SKM-1 treated with dmso at 0.1 percent for 144 hours (cell line): ENCODE results near the gene ITM2C.
A peak's percentile ranks its signal among the peaks of the same experiment; 100 is the strongest.

ENCODE experiments used
- DNase-seq: peaks from one replicate; lab custom pipeline; 2025; ENCODE audit not compliant: unreplicated experiment; lab: John Stamatoyannopoulos, UW

Gene ITM2C

DNA sequence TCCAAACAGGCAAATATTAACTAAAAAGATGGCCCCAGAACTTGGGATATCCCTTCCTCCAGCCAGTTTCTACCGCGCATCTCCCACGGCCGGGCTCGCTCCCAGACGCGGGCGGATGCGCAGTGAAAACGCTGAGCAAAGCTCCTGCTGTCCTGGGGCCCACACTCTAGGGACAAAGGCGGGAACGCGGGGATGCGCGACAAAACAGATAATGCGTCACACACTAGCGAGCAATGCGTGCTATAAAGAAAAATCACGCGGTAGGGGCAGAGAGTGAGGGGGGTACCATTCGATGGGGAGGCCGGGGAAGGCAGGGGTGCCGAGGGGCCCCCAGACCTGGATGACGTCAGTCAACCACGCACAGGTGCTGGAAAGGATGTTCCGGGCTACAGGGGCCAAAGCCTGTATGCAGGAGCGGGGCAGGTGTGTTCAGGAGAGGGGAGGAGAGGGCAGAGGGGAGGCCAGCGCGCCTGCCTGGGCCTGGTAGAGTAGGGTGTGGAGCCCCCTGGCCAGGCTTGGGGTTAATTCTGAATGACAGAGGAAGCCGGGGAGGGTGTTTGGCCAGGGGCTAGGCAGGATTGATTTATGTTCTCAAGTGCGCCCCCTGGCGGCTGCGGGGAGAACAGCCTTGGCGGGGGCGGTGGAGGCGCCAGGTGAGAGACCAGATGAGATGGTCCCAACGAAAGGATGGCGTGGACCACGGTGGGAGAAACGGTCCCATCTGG is 14.9 kb upstream of the ITM2C start:
- peak; percentile 25 for DNase-seq

DNA sequence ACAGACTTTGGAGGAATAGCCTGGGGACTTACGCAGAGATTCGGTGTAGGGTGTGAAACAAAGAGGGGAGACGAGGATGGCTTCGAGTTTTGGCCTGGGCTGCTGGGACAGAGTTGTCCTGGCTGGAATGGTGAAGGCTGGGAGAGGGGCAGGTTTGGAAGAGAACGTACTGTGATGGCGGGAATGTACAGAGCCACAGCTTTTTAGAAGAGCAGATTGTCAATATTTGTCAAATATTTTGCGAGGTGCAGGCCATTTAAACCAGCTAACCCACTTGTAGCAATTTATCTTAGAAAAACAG is 14.4 kb upstream of the ITM2C start:
- DNase-seq = no peak

DNA sequence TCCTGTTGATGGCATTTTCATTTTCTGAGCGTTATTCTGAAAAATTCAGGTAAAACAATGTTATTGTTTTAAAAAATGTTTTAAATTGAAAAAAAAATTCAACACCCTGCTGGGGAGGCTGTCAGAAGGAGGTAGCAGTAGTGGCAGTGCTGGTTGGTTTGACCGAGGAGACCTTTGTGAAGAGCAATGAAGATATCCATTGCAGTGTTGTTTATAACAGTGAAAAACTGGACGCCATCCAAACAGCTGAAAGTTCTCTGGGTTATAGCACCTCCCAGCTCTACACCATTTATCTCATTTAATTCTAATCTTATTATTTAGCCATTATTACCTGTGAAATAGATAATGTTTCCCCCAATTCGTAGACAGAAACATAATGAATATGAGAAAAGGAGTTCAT is 12.6 kb upstream of the ITM2C start:
- no peak for DNase-seq

DNA sequence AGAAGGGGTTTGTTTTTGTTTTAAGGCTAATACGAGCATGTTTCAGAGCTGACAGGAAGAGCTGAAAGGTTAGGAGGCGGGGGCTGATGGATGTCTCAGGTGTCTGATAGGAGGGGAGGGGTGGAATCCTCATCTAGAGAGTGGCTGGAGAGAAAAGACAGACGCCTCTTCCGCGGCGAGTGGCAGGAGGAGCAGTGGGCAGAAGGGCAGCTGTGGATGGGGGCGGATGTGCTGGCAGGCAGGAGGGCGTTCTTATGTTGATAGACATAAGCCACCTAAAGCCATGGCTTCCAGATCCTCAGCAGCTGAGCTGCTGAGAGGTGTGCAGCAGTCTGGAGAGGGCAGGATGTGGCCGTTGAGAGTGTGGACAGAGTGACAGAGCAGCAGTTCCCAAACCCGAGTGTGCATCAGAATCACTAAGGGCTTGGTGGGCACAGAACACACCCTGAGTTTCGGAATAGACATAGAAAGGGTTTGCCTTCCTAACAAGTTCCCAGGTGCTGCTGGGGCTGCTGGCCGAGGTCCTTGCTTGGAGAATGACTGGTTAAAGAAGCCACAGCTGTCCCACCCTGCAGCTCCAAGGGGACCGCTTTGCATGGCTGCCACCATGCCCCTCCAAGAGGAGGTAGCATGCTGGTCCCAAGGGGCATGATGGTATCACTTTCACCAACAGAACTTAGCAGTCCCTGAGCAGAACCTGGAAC is 3.0 kb upstream of the ITM2C start:
- no peak for DNase-seq

DNA sequence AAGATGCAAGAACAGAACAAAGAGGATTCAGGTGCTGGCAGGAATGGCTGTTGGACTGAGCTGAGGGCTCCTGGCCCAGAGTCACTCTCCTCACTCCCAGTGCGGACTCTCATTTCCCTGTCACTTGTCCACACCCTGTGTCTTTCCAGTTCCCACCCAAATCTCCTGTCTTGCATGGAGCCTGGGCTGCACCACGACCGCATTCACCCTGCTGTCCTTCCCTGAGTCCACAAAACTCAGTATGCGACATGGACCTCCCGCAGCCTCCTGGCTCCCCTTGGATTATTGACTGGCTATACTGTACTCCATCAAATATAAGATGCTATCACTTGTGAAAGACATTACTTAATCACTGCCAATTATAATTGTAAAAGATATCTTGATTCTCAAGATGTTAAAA is 2.5 kb upstream of the ITM2C start:
- no peak for DNase-seq

DNA sequence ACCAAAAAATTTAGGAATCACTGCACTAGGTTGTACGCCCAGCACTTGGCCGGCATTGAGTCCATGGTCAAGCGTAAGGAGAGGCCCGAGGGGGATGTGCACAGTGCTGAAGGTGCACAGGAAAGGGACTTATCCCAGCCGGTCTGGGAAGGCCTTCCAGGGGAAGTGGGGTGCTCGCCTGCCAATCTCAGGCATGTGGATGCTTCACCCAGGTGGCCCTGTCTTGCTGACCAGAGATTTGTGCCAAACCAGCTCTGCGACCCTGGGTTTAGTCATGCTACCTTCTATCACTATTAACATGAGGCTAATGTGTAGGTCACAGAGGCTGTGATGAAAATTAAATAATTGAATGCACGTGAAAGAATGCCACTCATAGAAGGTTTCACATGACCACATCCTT is 1.7 kb upstream of the ITM2C start:
- DNase-seq = no peak

DNA sequence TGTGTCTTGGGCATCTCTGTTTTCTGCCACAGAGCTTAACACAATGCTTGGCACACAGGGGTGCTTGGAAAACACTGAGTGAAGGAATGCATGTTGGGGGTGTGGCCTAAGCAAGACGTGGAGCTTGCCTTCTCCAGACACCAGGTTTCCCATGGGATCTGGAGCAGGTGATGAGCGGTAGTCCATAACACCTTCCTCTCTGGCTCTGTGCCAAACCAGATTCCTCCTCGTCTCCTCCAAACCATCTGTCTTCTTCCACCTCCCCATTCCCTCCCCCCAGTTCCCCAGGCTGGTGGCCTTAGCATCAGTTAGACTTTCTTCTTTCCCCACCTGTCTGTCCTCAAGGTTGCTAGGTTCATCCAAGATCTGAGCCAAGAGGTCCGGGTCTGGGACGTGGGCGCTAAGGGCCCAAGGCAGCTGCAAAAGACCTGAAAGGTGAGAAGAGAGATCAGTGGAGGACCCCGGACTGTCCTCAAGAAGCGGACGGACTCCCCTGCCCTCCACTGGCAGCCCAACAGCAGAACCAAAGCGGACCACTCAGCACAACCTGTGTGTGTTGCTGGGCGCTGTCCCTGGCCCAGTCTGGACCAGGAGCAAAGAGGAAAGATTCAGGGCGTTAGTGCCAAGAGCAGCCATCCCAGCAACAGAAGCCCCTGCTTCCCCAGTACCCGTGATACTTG is 1.2 kb upstream of the ITM2C start:
- no peak for DNase-seq

DNA sequence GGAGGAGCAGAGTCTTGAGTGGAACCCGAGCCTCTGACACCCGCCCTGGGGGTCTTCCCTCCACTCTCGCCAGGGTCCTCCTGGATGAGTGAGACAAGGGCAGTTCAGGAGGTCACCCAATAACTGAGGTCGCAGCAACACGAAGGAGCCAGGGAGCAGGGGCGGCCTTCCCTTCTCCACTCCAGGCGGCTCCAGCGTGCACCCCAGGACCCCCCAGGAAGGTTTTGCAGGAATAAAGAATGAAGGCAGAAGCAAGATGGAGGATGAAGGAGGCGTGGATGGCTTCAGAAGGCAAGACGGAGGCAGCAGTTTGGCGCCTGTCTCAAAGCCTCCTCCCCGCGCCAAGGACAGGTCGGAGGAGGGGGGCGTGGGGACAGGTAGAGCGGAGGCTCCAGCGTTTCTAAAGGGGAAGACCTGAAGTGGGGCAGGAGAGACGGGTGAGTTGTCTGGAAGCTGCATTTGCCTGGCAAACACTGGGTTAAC is 579 bp upstream of the ITM2C start:
- no peak for DNase-seq

DNA sequence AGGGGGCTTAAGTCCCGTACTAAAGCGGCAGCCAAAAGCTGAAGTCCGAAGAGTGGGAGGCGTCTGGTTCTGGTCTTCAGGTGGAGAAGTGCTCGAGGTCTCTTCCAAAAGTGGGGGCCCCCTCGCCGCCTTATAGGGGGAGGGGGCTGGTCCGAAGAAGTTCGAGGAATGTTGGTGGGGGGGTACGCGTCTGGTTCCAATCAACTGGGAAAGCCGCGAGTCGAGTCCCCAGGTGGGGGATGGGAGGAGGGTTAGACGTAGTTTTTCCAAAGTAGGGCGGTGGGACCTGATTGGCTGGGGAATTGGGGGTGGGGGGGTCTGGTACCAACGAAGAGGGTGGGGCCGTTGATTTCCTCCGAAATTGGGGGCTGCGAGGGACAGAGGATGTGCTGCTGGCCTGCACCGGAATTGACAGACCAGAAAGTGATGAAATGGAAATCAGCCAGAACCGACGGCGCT is 594 bp downstream of the ITM2C start:
- DNase-seq = no peak

DNA sequence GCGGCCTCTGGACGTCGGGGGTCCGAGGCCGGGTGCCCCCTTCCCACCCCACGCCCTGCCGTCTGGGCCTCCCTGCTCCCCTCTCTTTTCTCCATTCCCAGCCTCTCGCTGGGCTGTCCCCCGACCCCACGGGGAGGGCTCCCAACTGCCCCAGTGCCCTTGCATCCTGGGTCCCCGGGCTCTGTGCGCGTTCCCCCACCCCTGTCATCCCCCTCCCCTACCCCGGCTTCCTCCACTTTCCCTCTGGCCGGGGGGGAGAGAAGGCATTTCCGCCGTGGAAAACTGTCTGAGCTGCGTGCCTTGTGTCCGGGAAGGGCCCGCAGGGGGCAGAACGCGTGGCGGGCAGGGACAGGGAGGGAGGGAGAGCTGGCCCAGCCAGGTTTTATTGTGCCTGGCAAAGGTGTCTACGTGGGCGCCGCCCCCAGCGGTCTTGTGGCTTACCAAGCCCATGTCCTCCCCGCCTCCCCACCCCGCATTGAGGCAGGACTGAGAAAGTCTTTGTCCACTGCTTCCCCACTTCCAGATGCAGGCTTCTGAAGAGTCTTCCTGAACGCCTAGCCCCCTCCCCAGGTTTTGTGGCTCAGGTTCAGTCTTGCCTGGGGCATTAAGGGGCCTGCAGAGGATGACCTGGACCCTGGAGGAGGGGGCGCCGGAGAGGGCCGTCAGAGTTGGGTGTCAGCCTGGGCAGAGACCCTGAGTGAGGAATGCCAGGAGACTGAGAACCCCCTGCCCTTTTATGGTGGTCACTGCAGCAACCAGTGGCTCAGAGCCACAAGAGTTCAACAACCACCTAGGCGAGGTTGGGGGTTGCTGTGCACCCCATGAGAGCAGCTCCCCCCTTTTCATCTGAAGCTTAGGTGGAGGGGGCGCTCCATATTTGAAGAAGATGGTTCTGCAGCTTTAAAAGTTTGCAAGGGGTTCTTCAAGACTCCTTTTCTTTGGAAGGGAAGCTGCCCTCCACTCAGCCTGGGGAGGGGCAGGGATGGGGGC is 1.3 kb downstream of the ITM2C start:
- DNase-seq = no peak

DNA sequence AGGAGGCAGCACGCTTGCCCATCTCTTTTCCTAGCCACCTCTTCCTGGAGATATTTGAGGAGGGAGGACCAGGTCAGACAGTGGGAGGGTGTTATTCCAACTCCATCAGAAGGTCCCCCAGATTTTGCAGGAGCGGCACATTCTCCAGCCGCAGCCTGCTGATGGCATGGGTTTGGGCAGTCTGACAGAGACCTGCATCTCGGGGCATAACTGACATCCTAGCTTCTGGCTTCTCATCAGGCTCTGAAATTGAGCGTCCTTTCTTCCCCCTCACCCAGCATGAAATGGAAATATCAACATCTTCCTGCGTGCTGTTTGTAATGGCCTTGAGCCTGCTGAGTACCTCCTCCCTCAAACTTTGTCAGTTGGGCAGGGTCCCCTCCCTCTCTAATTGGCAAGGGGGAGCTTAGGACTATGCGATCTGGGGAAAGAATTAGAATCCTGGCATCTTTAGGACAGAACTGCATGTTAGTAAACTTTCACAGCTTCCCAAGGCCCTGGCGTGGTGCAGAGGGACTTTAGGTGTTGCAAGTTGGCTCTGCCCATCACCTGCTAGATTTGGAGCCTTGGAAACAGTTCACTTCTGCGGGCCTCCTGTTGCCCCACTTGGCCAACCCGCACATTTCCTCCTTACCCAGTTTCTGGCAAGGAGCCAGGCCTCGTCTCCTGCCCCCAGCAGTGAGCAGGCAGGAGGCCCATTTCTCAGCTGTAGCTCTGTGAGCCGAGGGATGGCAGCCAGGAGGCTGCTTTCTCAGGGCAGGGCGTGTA is 2.2 kb downstream of the ITM2C start:
- DNase-seq = peak; percentile 65

DNA sequence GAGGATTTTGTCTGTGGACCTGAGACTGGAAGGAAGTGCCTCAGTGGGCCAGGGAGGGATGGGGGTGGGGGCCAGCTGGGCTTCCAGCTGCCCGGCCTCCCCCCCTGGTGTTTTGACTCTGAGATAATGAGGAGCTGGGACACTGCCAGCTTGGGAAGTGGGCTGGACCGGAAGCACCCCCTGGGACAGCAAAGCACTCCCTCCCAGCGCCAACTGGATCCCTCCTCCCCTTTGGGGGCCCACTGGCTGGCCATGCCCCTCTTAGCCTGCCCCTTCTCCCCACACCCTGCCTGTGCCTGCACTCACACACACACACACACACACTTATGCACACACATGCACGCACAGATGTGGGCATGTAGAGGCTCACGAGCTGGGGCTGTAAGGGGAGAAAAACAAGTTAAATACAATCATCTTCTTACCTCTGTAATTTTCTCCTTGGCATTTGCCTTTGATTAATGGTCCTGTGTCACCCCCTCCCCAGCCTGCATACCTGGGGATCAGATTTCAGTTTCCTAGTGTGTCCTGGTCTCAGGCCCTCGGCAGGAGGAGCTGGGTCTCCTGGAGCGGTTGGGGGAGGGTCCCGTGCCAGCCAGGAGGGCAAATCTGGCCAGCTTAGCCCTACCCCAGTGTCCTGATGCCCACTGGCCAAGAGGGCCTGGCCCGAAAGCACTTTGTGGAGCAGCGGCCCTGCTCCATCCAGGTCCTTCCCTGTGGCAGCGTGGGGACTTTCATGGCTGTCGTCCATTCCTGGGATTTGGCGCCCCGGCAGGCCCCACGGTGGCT is 3.6 kb downstream of the ITM2C start:
- no peak for DNase-seq

DNA sequence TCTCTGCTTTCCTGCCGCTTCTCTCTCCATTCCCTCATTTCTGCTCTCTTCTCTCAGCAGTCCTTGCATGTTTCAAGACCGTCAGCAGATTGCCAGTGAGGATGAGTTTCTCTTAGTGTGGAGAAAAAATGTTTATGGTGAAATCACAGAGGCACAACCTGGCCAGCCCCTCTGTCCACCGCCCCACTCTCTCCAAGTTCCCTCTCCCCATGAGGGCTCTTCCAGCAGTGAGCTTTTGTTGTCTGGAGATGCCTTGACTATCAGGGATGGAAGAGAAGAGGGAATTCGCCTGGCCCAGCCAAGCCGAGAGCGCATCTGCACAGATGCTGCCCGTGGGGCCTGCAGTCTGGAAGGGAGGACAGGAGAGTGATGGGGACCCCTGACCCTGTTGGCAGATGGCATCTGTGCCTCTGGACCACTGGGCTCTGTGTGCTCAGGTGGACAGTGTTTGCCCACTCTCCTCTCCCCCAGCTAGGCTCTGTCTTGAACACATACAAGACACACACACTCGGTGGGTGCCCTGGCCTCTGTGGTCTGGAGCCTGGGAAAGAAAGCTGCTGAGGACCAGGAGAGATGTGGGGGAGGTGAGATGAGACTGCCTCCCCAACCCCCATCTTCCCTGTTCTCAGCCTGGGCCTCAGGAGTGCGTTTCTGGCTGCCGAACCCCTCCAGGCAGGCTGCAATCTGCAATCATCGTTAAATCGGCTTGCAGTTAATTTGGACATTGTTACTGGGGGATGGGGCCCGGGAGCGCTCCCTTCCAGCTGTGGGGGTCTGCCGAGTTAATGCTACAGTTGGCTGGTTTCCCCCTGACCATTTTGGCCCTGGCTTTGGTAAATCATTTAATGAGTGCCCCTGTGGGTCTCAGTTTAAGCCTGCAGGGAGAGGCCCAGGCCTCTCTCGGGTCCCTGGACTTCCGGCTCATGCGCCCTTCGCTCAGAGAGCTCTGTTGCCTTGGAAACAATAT is 4.5 kb downstream of the ITM2C start:
- DNase-seq = no peak

DNA sequence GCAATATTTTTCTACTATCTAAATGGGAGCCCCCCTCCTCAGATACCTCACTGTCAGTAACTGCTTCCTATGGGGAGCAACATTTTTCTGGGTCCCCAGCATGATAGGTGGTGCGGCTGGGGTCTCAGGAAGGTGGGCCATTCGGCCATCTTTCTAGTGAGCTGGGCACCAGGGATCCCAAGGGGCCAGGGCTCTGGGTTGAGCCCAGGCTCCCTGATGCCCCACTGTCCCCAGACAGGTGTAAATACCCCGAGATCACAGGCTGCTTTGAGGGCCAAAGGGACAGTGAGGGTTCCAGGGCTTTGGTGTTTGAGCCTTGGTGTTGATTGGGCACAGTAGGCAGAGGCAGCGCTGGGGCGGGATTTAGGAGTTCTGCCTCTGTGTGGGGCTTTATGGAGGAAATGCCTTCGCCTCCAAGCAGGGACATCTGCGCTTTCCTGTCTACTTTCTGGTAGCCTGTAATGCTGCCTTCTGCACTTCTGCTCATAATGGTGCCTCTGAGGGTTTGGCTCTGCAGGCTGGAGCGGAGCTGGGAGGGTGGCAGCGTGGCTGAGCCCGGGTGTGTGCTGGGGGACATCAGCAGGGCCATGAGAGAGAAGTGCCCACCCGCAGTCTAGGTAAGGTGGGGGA is 5.3 kb downstream of the ITM2C start:
- DNase-seq = no peak

DNA sequence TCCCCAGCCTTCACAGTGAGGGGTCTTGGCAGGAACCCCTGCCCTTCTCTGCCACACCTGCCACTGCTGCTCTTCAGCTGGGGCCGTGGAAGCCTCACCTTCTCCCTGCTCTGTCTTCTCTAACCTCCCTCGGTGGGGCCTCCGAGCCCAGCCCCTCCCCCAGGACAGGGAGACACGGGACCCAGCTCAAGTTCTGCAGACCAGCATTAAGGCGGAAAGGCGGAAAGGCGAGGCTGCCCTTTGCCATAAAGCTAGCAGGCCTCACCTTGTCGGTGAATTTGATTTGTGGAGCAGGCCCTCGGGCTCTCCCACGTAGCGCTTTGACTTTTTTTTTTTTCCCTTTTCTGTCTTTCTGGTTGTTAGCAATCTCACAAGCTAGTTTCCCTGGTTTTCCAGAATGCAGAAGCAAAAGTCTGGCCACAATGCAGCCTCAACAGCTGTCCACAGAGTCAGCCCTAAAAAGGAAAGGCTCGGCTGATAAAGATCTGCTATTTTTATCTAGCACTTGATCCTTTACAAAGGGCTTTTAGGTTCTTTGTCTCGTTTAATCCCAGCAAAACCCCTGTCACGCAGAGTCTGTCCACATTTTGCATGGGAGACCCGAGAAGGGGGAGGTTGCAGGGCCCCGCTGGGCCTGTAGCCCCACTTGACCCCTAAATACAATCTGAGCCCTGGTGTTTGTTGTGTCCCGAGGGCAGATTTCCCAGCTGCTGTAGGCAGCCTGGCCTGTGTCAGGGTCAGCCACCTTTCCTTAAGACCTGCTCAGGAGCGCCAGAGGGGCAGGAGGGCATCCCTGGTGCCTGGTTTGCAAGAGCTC is 6.0 kb downstream of the ITM2C start:
- DNase-seq = peak; percentile 19

DNA sequence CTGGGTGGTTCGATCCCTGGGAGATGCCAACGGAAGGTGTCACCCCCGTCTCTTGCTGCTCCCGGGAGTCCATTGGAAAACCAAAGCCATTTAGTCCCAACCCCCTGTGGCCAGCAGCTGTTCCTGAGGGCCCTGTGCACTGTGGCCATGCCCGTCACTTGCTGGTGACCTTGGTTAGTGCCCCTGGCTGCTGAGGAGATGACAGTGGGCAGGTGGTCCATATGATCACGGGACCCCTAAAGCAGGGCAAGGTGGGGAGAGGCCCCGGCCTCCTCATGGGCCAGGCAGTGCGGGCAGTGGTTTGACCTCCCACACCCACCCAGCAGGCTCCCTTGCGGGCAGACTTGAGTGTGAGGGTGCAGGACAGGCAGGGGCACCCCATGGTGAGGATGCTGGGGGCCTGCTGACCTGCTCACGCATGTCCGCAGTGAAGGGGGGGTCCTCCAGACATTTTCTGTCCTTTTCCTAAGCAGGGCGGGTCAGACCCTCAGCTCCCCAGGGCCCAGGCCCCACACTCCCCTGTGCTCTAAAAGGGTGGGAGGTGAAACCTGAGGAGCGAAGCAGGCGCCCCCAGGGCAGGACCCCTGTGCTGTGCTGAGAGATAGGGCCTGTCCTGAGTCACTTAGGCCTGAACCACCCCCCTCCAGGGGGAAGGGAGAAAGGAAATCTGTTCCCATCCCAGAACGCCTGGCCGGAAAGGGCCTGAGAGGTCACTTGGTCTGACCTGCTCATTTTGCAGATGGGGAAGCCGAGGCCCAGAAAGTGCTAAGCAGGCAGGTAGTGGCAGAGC is 6.8 kb downstream of the ITM2C start:
- DNase-seq = no peak
